Peyer's patch (tissue), 4 donors: ENCODE results near the gene RNF5.

ENCODE experiments used
- CTCF ChIP-seq, 6 experiments: fragments of 450-650 bp in 4 of 6; fragments of 200-600 bp in 2 of 6; sonication (generic) in 1 of 6; IDR thresholded peaks; one replicate each; pipeline ENCODE4 v1.5.1; 2017 to 2019; ENCODE audit warnings: antibody characterized with exemption in 6 of 6, mild to moderate bottlenecking in 3 of 6, moderate library complexity in 1 of 6
- POLR2A ChIP-seq, 2 donors: fragments of 450-650 bp; IDR thresholded peaks; one replicate each; pipeline ENCODE4 v1.5.1; 2017; ENCODE audit warnings: antibody characterized with exemption in 2 of 2, mild to moderate bottlenecking in 2 of 2, moderate library complexity in 2 of 2

- TF ChIP-seq CTCF (IDR thresholded peaks at IDR 0.05): no peak
- no peak for TF ChIP-seq POLR2A (IDR thresholded peaks at IDR 0.05)
These were observed 37.4 kb downstream of the RNF5 start for GRCh38 chr6:32215617-32216016.
